Spleen (tissue), 7 donors: ENCODE data around the gene APOA4.

ENCODE experiments used
- CTCF ChIP-seq, 11 experiments: fragments of 200-600 bp in 7 of 11; fragments of 450-650 bp in 4 of 11; sonication (generic) in 4 of 11; IDR thresholded peaks in 8 of 11; conservative IDR thresholded peaks in 3 of 11; 1 replicate in 7 of 11; 2 replicates in 4 of 11; pipeline versions ENCODE4 v1.4.0 to v1.8.0; 2016 to 2021; ENCODE audit warnings: antibody characterized with exemption in 11 of 11, inconsistent platforms in 4 of 11, mild to moderate bottlenecking in 1 of 11
- POLR2A ChIP-seq, 3 donors: fragments of 450-650 bp; IDR thresholded peaks; one replicate each; pipeline ENCODE4 v1.5.1; 2017; ENCODE audit warnings: antibody characterized with exemption in 3 of 3, mild to moderate bottlenecking in 1 of 3
- POLR2AphosphoS5 ChIP-seq, 3 donors: sonication (generic); formaldehyde crosslinking; IDR thresholded peaks; one replicate each; pipeline ENCODE4 v1.5.1; 2017; ENCODE audit warnings: antibody characterized with exemption in 3 of 3
- donor health status: DM: no; HTN: no; CAD: no; lungs with moderate emphysema.
- donor health status: DM: no; HTN: no; CAD: no.
- donor health status: DM: no; HTN: no; CAD: no.

GRCh38 chr11:116813170-116813569 lies 9.9 kb downstream of the APOA4 start:
- no peak for TF ChIP-seq CTCF (IDR thresholded peaks at IDR 0.05 in 8 of 11, conservative IDR thresholded peaks at IDR 0.05 in 3 of 11)
- TF ChIP-seq POLR2A (IDR thresholded peaks at IDR 0.05) = no peak
- TF ChIP-seq POLR2AphosphoS5 (IDR thresholded peaks at IDR 0.05) = no peak
